ENCODE results near the gene SESTD1. TPM values are rescaled to one million over a fixed set of nuclear protein-coding genes. Genes with fewer than 3 reads are reported as not detected.

SESTD1 gene
- total and polyA plus RNA-seq, 2 of the 4 experiments (the other 2 are of a cell fraction), result 8.4 to 12.7 TPM

- Histone ChIP-seq H3K27ac (ENCODE audit: insufficient read depth, low read length) (no peak overlapping the region), H3K9ac (ENCODE audit: low read depth, low read length) (no peak overlapping the region), H2BK5ac (ENCODE audit: low read depth, low read length, poor library complexity, severe bottlenecking) (no peak overlapping the region), H2BK20ac (ENCODE audit: low read depth, low read length) (no peak overlapping the region), H3K18ac (ENCODE audit: low read depth, low read length) (no peak overlapping the region), H2BK120ac (ENCODE audit: low read depth, low read length) (no peak overlapping the region), H3K14ac (replicated peaks; ENCODE audit: low read depth, low read length) (no peak overlapping the region), H2AFZ (replicated peaks; ENCODE audit: low read length, poor library complexity) (no peak overlapping the region), H3K36me3 (ENCODE audit: control insufficient read depth, insufficient read depth, low read length) (peaks cover 2% of the 10 kb centered on the region; the same call in 1 of the 2 replicates), H3K56ac (ENCODE audit: extremely low read depth, insufficient read depth, low read length) (no peak overlapping the region), H3K4ac (ENCODE audit: low read depth, low read length) (no peak overlapping the region), H3K4me1 (ENCODE audit: control insufficient read depth, insufficient read depth, low read length) (0 out of 2 replicates have a peak, but pooled peaks cover 2% of the 10 kb centered on the region), H3K9me3 (ENCODE audit: control insufficient read depth, insufficient read depth, low read length) (no peaks in the 10 kb centered on the region), H3K79me1 (ENCODE audit: low read depth in 1 of 2, low read length in 2 of 2) (peaks cover 9 to 13% of the 10 kb centered on the region in 2 experiments; a peak in 3 of 4 replicates), H2AK5ac (ENCODE audit: low read depth, low read length) (no peak overlapping the region), H3K4me3 (ENCODE audit: insufficient read depth, low read depth, low read length) (no peak overlapping the region), H2AK9ac (replicated peaks; ENCODE audit: low read depth, low read length, poor library complexity) (no peak overlapping the region), H4K91ac (ENCODE audit: insufficient read depth, low read depth, low read length) (no peak overlapping the region), H3K9me1 (ENCODE audit: insufficient read depth, low read length) (no peaks in the 10 kb centered on the region; the same call in 1 of the 2 replicates), H2BK15ac (ENCODE audit: low read depth, low read length) (no peak overlapping the region), H3K23ac (ENCODE audit: low read depth, low read length) (no peak overlapping the region), H3K27me3 (ENCODE audit: control insufficient read depth, insufficient read depth, low read length) (no peaks in the 10 kb centered on the region), H4K5ac (ENCODE audit: low read depth, low read length) (no peak overlapping the region), H3K4me2 (ENCODE audit: low read depth, low read length) (no peak overlapping the region), H4K8ac (ENCODE audit: low read depth in 2 of 2, low read length in 2 of 2) (no peak overlapping the region), H4K20me1 (ENCODE audit: insufficient read depth, low read length) (no peaks in the 10 kb centered on the region)
- ChIA-PET CTCF (no interaction called here), POLR2A (ENCODE audit: unreplicated experiment) (no interaction called here)
- no peak for ATAC-seq (ENCODE audit: low read depth)
- DNase-seq, result no peak
- BruUV-seq (replicated peaks), result no TSS peak
- TF ChIP-seq BHLHE40 (IDR thresholded peaks at IDR 0.05; ENCODE audit: low read depth, low read length) (no peak), CHD1 (IDR thresholded peaks at IDR 0.05; ENCODE audit: low read depth, low read length) (no peak), CEBPB (IDR thresholded peaks at IDR 0.05; ENCODE audit: low read depth, low read length) (no peak), CTCF (conservative IDR thresholded peaks at IDR 0.05; ENCODE audit: low read depth, low read length) (no peak), MAZ (IDR thresholded peaks at IDR 0.05; ENCODE audit: borderline replicate concordance, low read depth, low read length) (no peak)
- in situ Hi-C loops (cut with MboI; ENCODE audit: low sequenced_read_pairs), result no loop called here
- dilution Hi-C loops (cut with HindIII; ENCODE audit: low sequenced_read_pairs, unreplicated experiment), result no loop called here
- intact Hi-C loops (cut with micrococcal nuclease), result no loop called here
- no CpG with 5 or more reads among the region's 1 CpG for WGBS, 2 experiments (ENCODE audit: extremely low coverage in 2 of 2, insufficient read length in 1 of 2)
These were observed 80.0 kb downstream of the SESTD1 start for GRCh38 chr2:179184610-179185009.
